ENCODE results near the gene AIFM3.

Gene AIFM3

DNA sequence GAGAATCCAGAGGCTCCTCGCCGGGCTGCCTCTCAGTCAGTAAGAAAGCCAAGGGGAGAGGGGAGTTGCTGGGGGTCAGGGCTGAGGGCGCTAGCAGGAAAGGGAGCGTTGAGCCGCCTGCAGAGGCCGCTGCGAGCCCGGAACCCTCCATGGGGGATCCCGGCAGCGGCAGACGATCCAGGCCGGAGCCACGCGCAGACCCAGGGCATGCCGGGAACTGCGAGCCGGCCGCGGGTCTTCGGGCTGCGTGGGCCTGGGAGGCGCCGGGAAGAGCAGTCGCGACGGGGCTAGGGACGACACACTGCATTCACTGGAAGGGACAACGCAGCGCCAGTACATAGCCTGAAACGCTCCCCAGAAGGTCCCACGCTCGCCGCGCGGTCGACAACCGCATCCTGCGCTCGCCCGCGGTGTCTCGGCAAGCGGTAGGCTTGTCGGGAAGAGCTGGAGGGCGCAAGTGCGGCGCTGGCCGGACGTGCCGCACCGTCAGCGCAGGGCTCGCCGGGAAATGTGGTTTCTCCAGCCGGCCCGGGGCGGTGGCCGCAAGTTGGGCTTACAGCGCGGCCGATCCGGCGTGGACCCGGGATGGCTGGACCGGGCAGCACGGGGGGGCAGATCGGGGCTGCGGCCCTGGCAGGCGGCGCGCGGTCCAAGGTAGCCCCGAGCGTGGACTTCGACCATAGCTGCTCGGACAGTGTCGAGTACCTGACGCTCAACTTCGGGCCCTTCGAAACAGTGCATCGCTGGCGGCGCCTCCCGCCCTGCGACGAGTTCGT is 14.9 kb downstream of the AIFM3 start, which contains the start of gene LZTR1:
LZTR1 (plus strand) TSS at position 511 of the 776 bp plus-strand sequence; CDS start at position 586, 75 bp downstream.
- H3K27ac ChIP-seq: peak within 1 kb of the TSS; percentile 91
- H4K20me1 ChIP-seq: no peaks in the 10 kb centered on the region; the same call in 1 of the 2 replicates
- H3K27me3 ChIP-seq: no peaks in the 10 kb centered on the region
- peaks cover 31% of the 10 kb centered on the region for H3K36me3 ChIP-seq
- peak within 1 kb of the TSS; percentile 93 for H3K4me2 ChIP-seq
- H3K9ac ChIP-seq: peak within 1 kb of the TSS; percentile 87
- peak within 1 kb of the TSS; percentile 78 for H3K4me3 ChIP-seq
- H3K9me3 ChIP-seq: peaks cover 10% of the 10 kb centered on the region; the same call in 1 of the 2 replicates
- peaks cover 28% of the 10 kb centered on the region for H3K4me1 ChIP-seq
- no peak for TF ChIP-seq Cebpa-rat (IDR thresholded peaks at IDR 0.05)

DNA sequence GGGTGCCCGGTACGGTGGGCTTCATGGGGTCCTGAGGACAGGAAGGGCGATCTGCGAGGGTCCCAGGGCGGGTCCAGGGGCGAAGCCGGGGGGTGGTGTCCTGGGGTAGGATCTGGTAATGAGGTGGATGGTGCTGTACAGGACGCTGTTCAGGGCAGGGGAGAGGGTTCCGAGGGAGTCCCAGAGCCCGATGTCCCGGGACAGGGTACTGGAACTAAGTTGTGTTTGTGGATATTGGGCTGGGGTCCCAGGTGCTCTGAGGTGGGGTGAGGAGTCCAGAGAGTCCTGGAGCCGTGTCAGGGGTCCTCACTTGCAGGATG is 15.5 kb downstream of the AIFM3 start:
- TF ChIP-seq Cebpa-rat (IDR thresholded peaks at IDR 0.05): no peak
- peak overlapping the region; percentile 91 for H3K27ac ChIP-seq
- peak overlapping the region; percentile 78 for H3K4me3 ChIP-seq
- H4K20me1 ChIP-seq: no peaks in the 10 kb centered on the region; the same call in 1 of the 2 replicates
- H3K9ac ChIP-seq: peak overlapping the region; percentile 87
- H3K27me3 ChIP-seq: no peaks in the 10 kb centered on the region
- H3K36me3 ChIP-seq: peaks cover 36% of the 10 kb centered on the region
- peaks cover 10% of the 10 kb centered on the region; the same call in 1 of the 2 replicates for H3K9me3 ChIP-seq
- H3K4me2 ChIP-seq: peak overlapping the region; percentile 93
- H3K4me1 ChIP-seq: peaks cover 28% of the 10 kb centered on the region

DNA sequence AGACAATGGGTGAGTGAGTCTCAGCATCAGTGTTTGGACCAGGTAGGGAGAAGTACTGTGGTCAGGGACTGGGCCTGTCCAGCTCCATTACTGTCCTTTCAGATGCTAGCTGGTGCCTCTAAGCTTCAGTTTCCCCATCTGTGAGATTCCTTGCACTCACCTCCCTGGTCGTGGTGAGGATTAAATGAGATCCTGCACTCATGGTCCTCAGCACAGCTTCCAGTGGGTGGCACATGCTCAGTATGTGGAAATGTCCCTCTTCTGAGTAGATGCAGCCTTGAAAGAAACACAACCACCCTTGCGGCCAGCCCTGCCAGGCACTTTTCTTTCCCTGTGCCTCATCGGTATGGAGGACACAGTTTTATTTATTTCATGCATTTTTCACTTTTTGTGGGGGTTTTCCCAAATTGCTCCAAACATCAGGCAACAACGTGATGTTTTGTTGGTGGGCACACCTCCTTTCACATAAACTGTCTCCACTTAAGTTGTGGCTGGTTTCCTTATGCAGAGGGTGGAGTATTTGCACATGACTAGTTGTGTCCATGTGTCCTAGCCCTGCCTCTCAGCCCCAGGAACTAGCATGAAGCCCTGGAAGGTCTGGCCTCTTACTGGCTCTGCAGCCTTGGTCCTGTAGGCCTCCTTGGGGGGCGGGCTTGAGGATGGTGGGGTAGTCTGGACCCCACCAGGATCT is 16.2 kb downstream of the AIFM3 start:
- Histone ChIP-seq H3K27ac (no peak overlapping the region), H3K9me3 (peaks cover 10% of the 10 kb centered on the region; the same call in 1 of the 2 replicates), H3K4me3 (peak overlapping the region; percentile 78), H3K9ac (peak overlapping the region; percentile 87), H3K36me3 (peaks cover 43% of the 10 kb centered on the region), H3K4me1 (peaks cover 28% of the 10 kb centered on the region), H3K4me2 (peak overlapping the region; percentile 93), H4K20me1 (no peaks in the 10 kb centered on the region; the same call in 1 of the 2 replicates), H3K27me3 (no peaks in the 10 kb centered on the region)
- TF ChIP-seq Cebpa-rat (IDR thresholded peaks at IDR 0.05): no peak

DNA sequence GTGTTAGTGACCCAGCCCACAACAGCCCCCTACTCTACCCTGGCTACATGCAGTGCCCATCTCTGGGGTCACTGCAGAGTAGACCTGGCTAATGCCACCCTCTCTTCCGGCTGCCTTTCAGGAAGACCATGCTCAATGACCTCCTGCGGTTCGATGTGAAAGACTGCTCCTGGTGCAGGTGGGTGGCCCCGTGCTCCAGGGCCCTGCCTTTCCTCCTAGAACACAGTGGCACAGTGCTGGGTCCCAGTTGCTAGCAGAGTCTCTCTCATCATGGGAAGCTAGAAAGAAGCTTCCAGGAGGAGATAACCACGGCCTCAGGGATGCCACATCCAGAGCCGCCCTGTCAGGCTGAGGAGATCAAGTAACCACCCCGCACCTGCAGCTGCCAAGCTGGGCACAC is 18.7 kb downstream of the AIFM3 start:
- no peak for TF ChIP-seq Cebpa-rat (IDR thresholded peaks at IDR 0.05)
- Histone ChIP-seq H4K20me1 (peaks cover 4% of the 10 kb centered on the region; the same call in 1 of the 2 replicates), H3K9ac (no peak overlapping the region), H3K36me3 (peaks cover 63% of the 10 kb centered on the region), H3K27ac (no peak overlapping the region), H3K4me1 (peaks cover 44% of the 10 kb centered on the region), H3K4me2 (no peak overlapping the region), H3K27me3 (no peaks in the 10 kb centered on the region), H3K9me3 (no peaks in the 10 kb centered on the region), H3K4me3 (no peak overlapping the region)

DNA sequence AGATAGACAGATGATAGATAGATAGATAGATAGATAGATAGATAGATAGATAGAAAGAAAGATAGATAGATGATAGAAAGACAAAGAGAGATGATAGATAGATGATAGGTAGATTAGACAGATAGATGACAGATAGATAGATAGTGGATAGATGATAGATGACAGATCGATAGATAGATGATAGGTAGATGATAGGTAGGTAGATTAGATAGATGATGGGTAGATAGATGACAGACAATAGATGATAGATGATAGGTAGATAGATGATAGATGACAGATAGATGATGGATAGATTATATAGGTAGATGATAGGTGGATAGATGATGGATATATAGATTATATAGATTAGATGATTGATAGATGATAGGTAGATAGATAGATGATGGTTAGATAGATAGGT is 19.3 kb downstream of the AIFM3 start:
- no peaks in the 10 kb centered on the region for H3K27me3 ChIP-seq
- H3K27ac ChIP-seq: no peak overlapping the region
- peaks cover 69% of the 10 kb centered on the region for H3K36me3 ChIP-seq
- peaks cover 38% of the 10 kb centered on the region for H3K4me1 ChIP-seq
- no peaks in the 10 kb centered on the region for H3K9me3 ChIP-seq
- H3K4me2 ChIP-seq: no peak overlapping the region
- H4K20me1 ChIP-seq: peaks cover 4% of the 10 kb centered on the region; the same call in 1 of the 2 replicates
- no peak overlapping the region for H3K9ac ChIP-seq
- no peak overlapping the region for H3K4me3 ChIP-seq
- no peak for TF ChIP-seq Cebpa-rat (IDR thresholded peaks at IDR 0.05)

DNA sequence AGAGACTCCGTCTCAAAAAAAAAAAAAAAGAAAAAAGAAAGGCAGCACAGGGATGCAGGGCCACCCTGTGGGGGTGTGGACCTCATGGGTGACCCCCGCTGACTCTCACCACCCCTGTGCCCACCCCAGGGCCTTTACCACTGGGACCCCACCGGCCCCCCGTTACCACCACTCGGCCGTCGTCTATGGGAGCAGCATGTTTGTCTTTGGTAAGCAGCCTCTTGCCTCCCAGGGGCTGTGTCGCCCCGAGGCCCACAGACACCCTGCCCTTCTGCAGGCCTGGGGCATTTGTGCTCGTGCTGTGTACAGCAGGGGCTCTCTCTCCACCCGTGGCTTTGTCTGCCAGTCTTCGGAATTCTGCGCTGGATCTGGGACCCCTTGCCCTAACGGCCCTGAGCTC is 20.3 kb downstream of the AIFM3 start:
- peaks cover 80% of the 10 kb centered on the region for H3K36me3 ChIP-seq
- H3K27me3 ChIP-seq: no peaks in the 10 kb centered on the region
- no peak overlapping the region for H3K9ac ChIP-seq
- H3K4me3 ChIP-seq: no peak overlapping the region
- no peak overlapping the region for H3K27ac ChIP-seq
- peaks cover 4% of the 10 kb centered on the region; the same call in 1 of the 2 replicates for H4K20me1 ChIP-seq
- H3K4me2 ChIP-seq: no peak overlapping the region
- no peak for TF ChIP-seq Cebpa-rat (IDR thresholded peaks at IDR 0.05)
- H3K4me1 ChIP-seq: peaks cover 35% of the 10 kb centered on the region
- no peaks in the 10 kb centered on the region for H3K9me3 ChIP-seq

DNA sequence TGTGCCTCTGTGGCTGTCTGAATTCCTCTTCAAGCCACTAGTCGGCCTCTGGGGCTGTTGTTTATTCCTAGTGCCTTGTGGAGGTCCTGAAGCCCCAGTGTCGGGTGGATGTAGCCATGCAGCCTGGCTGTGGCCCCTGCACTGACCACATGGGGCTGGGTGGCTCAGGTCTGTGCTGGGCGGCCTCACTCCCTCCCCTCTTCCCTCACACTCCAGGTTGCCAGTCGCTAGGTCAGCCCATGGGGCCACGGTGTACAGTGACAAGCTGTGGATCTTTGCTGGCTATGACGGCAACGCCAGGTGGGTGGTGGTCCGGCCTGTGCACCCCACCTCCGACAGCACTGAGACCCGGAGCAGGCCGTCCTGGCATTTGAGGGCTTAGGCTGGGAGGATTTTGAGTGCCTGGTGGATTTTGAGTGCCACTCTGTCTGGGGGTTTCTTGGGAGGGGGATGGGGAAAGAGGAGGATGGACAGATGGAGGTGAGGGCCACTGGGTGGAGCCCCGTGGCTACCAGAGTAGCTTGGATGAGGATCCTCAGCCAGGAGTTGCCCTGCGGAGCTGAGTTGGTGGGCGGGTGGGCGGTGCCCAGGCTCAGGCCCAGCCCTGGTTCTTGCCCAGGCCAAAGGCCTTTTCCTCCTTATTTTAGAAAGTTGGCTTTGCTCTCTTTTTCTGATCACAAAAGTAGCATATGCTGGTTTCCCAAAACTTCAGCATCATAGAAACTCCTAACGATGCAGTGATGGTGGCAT is 21.7 kb downstream of the AIFM3 start:
- Histone ChIP-seq H3K9ac (no peak overlapping the region), H4K20me1 (peaks cover 4% of the 10 kb centered on the region; the same call in 1 of the 2 replicates), H3K4me3 (no peak overlapping the region), H3K27ac (0 out of 2 replicates have a peak overlapping the region, but pooled peaks have one; percentile 23), H3K36me3 (peaks cover 90% of the 10 kb centered on the region), H3K27me3 (no peaks in the 10 kb centered on the region), H3K9me3 (no peaks in the 10 kb centered on the region), H3K4me2 (peak overlapping the region; percentile 64), H3K4me1 (peaks cover 22% of the 10 kb centered on the region)
- TF ChIP-seq Cebpa-rat (IDR thresholded peaks at IDR 0.05): no peak

DNA sequence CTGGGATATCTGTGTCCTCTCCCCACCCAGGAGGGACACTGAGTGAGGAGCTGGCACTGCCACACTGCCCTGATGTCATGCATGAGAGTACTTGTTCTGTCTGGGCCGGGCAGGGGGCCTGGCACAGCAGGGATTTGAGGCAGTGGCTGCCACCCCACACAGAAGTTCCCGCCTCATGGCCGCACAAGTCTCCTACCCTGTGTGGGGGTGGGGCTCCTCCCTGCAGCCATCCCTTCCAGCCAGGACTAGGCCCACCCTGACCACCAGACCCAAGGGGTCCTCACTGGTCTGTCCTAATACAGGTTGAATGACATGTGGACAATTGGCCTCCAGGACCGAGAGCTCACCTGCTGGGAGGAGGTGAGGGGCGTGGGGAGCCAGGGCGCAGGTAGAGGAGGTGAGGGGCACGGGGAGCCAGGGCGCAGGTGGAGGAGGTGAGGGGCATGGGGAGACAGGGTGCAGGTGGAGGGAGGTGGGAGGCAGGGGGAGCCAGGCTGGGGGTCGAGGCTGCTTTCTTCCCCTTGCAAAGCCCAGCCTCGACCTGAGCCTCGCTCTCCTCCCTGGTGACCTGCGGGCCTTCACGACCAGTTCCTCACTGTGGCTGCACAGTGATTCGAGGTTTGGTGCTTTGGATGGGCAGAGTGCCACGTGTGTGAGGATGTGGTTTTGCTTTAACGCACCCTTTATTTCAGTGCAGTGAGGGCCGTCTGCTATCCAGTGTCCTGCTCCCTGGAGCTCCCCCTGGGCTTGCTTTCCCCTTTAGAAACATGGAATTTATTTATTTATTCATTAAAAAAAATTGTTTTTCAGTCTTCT is 22.5 kb downstream of the AIFM3 start:
- Histone ChIP-seq H3K9ac (peak overlapping the region; percentile 61), H3K4me3 (no peak overlapping the region), H3K36me3 (peaks cover 90% of the 10 kb centered on the region), H3K27ac (peak overlapping the region; percentile 23; the same call in 1 of the 2 replicates), H3K4me1 (peaks cover 19% of the 10 kb centered on the region), H4K20me1 (peaks cover 4% of the 10 kb centered on the region; the same call in 1 of the 2 replicates), H3K9me3 (no peaks in the 10 kb centered on the region), H3K27me3 (no peaks in the 10 kb centered on the region), H3K4me2 (peak overlapping the region; percentile 64)
- TF ChIP-seq Cebpa-rat (IDR thresholded peaks at IDR 0.05): no peak

All from BLaER1 (cell line).